Kidney (tissue), 14 donors: Measurements from ENCODE around the gene SUGP2. TPM values are rescaled to one million over a fixed set of nuclear protein-coding genes. Genes with fewer than 3 reads are reported as not detected.

Source experiments
- DNase-seq, 5 donors: peaks; one replicate each; pipeline ENCODE4 v3.0.0-alpha.2; 2013 to 2020
- FAIRE-seq: peaks from 2 replicates; lab custom pipeline; 2012; peaks lifted over from hg19 to GRCh38; lab: Jason Lieb, UNC
- H3K27ac ChIP-seq, 2 donors: one replicate each; pipeline ENCODE4 v1.7.0; 2013; ENCODE audit warnings: low read depth in 2 of 2, low read length in 2 of 2, inconsistent platforms in 1 of 2
- H3K27me3 ChIP-seq: one replicate; pipeline ENCODE4 v1.7.1; 2013; ENCODE audit warnings: low read length, inconsistent platforms; ENCODE audit not compliant: control insufficient read depth, insufficient read depth
- H3K36me3 ChIP-seq, 3 donors: one replicate each; pipeline versions ENCODE4 v1.7.0 to v1.7.1; 2013; ENCODE audit warnings: low read length in 3 of 3, control low read depth in 1 of 3, inconsistent platforms in 1 of 3; ENCODE audit not compliant: insufficient read depth in 3 of 3, control insufficient read depth in 2 of 3
- H3K4me1 ChIP-seq, 3 donors: one replicate each; pipeline versions ENCODE4 v1.7.0 to v1.7.1; 2013; ENCODE audit warnings: low read length in 3 of 3, inconsistent platforms in 1 of 3, low read depth in 1 of 3; ENCODE audit not compliant: control insufficient read depth in 2 of 3, insufficient read depth in 2 of 3
- H3K4me3 ChIP-seq, 3 donors: one replicate each; pipeline versions ENCODE4 v1.7.0 to v1.8.1; 2013; ENCODE audit warnings: low read length in 3 of 3, control low read depth in 1 of 3, inconsistent platforms in 1 of 3
- H3K9ac ChIP-seq, 3 donors: one replicate each; pipeline versions ENCODE4 v1.7.0 to v1.7.1; 2013; ENCODE audit warnings: low read length in 3 of 3, control low read depth in 1 of 3, inconsistent platforms in 1 of 3
- H3K9me3 ChIP-seq, 3 donors: one replicate each; pipeline versions ENCODE4 v1.7.0 to v1.7.1; 2013; ENCODE audit warnings: low read length in 3 of 3, control low read depth in 1 of 3, inconsistent platforms in 1 of 3; ENCODE audit not compliant: control insufficient read depth in 2 of 3, insufficient read depth in 1 of 3
- CTCF ChIP-seq: IDR thresholded peaks from 3 replicates; pipeline ENCODE4 v1.5.1; 2012; ENCODE audit warnings: mild to moderate bottlenecking, moderate library complexity, borderline replicate concordance; ENCODE audit not compliant: insufficient read depth; ENCODE audit errors: extremely low read depth
- intact Hi-C: fragments of 100-400 bp; cut with DNase I; formaldehyde crosslinking; loops from one replicate; pipeline ENCODE4 v1.11.1; 2022
- polyA plus RNA-seq: library from polyadenylated mRNA; stranded (reverse); fragments of 350-450 nt; fragmentation: Illumina TruSeq; extraction: RNeasy Lipid Tissue Mini Kit (QIAGEN cat#74804); gene quantifications from one replicate; pipeline ENCODE4 v1.2.3, GENCODE V29; 2014; ENCODE audit warnings: low read depth, low replicate concordance; ENCODE audit not compliant: insufficient read depth
- total RNA-seq: library from RNA; stranded (reverse); fragmentation: NEBNext Ultra II Directional; extraction: Animal tissue kit (Norgen Biotek cat#: 25700); gene quantifications from one replicate; pipeline ENCODE4 v1.2.1, GENCODE V29; 2021
- donor health status: control.
- donor health status: control.
- donor health status: control.
- donor health status: control.
- donor health status: control.
- donor health status: DM: yes; HTN: yes; CAD: no.
- donor health status: Normal renal cell carcinoma (clear cell type).

SUGP2 gene
- total and polyA plus RNA-seq, 2 donors from 2014 or later: 47.5 to 74.1 TPM

- peaks cover 0 to 12% (median 7%) of the 10 kb centered on the region in 3 donors for H3K36me3 ChIP-seq
- TF ChIP-seq CTCF: no peak
- no peaks in the 10 kb centered on the region for H3K9me3 ChIP-seq
- H3K27me3 ChIP-seq: no peaks in the 10 kb centered on the region
- no peak overlapping the region for H3K4me3 ChIP-seq
- H3K4me1 ChIP-seq: no peaks in the 10 kb centered on the region
- no peak overlapping the region for H3K9ac ChIP-seq
- no peak overlapping the region for H3K27ac ChIP-seq
- DNase-seq (no peak), FAIRE-seq (no peak)
- intact Hi-C loops: no loop called here
These were observed 9.5 kb upstream of the SUGP2 start for GRCh38 chr19:19042732-19043280.

- no peaks in the 10 kb centered on the region for H3K9me3 ChIP-seq
- H3K36me3 ChIP-seq: peaks cover 0 to 12% (median 7%) of the 10 kb centered on the region in 3 donors
- no peak overlapping the region for H3K27ac ChIP-seq
- no peak overlapping the region for H3K4me3 ChIP-seq
- intact Hi-C loops: no loop called here
- FAIRE-seq (no peak), DNase-seq (no peak)
- no peaks in the 10 kb centered on the region for H3K27me3 ChIP-seq
- no peak for TF ChIP-seq CTCF
- H3K9ac ChIP-seq: no peak overlapping the region
- H3K4me1 ChIP-seq: no peaks in the 10 kb centered on the region
These were observed 7.1 kb upstream of the SUGP2 start for GRCh38 chr19:19040417-19040816.

- FAIRE-seq (no peak), DNase-seq (no peak)
- Histone ChIP-seq H3K27me3 (no peaks in the 10 kb centered on the region), H3K36me3 (peaks cover 0 to 12% (median 7%) of the 10 kb centered on the region in 3 donors), H3K27ac (no peak overlapping the region), H3K9me3 (no peaks in the 10 kb centered on the region), H3K4me3 (no peak overlapping the region), H3K9ac (no peak overlapping the region), H3K4me1 (no peaks in the 10 kb centered on the region)
- TF ChIP-seq CTCF: no peak
- intact Hi-C loops: no loop called here
These were observed 6.6 kb upstream of the SUGP2 start for GRCh38 chr19:19039901-19040300.
